Panc1 (cell line): ENCODE measurements around the gene CES1. TPM values are rescaled to one million over a fixed set of nuclear protein-coding genes. Genes with fewer than 3 reads are reported as not detected.

Experiments used
- ATAC-seq: fragments of 200-7000 bp; cut with Tn5 transposase; 2 replicates; pipeline ENCODE4 v1.9.1; 2020; ENCODE audit warnings: mild to moderate bottlenecking, moderate library complexity
- BruUV-seq: library from RNA; stranded (reverse); fragments of 400-500 nt; replicated peaks from 2 replicates; lab custom pipeline; 2021; lab: Mats Ljungman, UMichigan
- CTCF ChIA-PET: fragments of 300-600 bp; sonication (Branson Sonifier 250); formaldehyde crosslinking; loops from one replicate; lab custom pipeline; 2022; ENCODE audit warnings: antibody characterized with exemption; lab: Charles Lee
- POLR2A ChIA-PET: fragments of 300-600 bp; sonication (Branson Sonifier 250); formaldehyde crosslinking; loops from one replicate; lab custom pipeline; 2022; ENCODE audit warnings: antibody characterized with exemption; lab: Charles Lee
- DNase-seq: peaks from one replicate; pipeline ENCODE4 v3.0.0-alpha.2; 2010; ENCODE audit warnings: low read depth, low spot score
- H3K27ac ChIP-seq: 2 replicates; pipeline ENCODE4 v1.5.1; 2011; ENCODE audit warnings: mild to moderate bottlenecking, low read length, inconsistent platforms
- H3K27me3 ChIP-seq: fragments of 200-500 bp; sonication (Bioruptor generic); 2 replicates; pipeline ENCODE4 v1.6.0; 2014; ENCODE audit warnings: low read length, inconsistent platforms; ENCODE audit not compliant: control insufficient read depth, insufficient read depth
- H3K36me3 ChIP-seq: fragments of 200-500 bp; sonication (Bioruptor generic); 2 replicates; pipeline ENCODE4 v1.5.1; 2014; ENCODE audit warnings: inconsistent platforms, mild to moderate bottlenecking, low read length, moderate library complexity; ENCODE audit not compliant: control insufficient read depth, insufficient read depth
- H3K4me1 ChIP-seq: 2 replicates; pipeline ENCODE4 v1.5.1; 2011; ENCODE audit warnings: inconsistent platforms, mild to moderate bottlenecking, low read length, moderate library complexity; ENCODE audit not compliant: control insufficient read depth, insufficient read depth
- H3K4me3 ChIP-seq, 2 experiments: 2 replicates each; pipeline ENCODE4 v1.5.1; 2011 to 2012; ENCODE audit warnings: low read depth in 2 of 2, low read length in 2 of 2, mild to moderate bottlenecking in 2 of 2, inconsistent platforms in 1 of 2, moderate library complexity in 1 of 2
- H3K9me3 ChIP-seq: fragments of 200-500 bp; sonication (Bioruptor generic); 2 replicates; pipeline ENCODE4 v1.5.1; 2014; ENCODE audit warnings: low read depth, mild to moderate bottlenecking, inconsistent platforms, low read length, moderate library complexity; ENCODE audit not compliant: control insufficient read depth, insufficient read depth
- CTCF ChIP-seq: fragments of 450-650 bp; IDR thresholded peaks from 2 replicates; pipeline ENCODE4 v1.5.1; 2017; ENCODE audit warnings: mild to moderate bottlenecking
- POLR2AphosphoS5 ChIP-seq: IDR thresholded peaks from 2 replicates; pipeline ENCODE4 v1.6.1; 2012; ENCODE audit warnings: mild to moderate bottlenecking, low read depth, low read length, moderate library complexity
- REST ChIP-seq, 2 experiments: IDR thresholded peaks; 2 replicates each; pipeline ENCODE4 v1.6.1; 2011 to 2012; ENCODE audit warnings: low read depth in 2 of 2, control low read depth in 1 of 2, low read length in 1 of 2, mild to moderate bottlenecking in 1 of 2, moderate library complexity in 1 of 2; ENCODE audit not compliant: insufficient read depth in 1 of 2
- SIN3A ChIP-seq: IDR thresholded peaks from 2 replicates; pipeline ENCODE4 v1.6.1; 2012; ENCODE audit warnings: low read depth, mild to moderate bottlenecking, low read length, moderate library complexity, borderline replicate concordance; ENCODE audit not compliant: insufficient read depth
- TCF7L2 ChIP-seq: IDR thresholded peaks from 2 replicates; pipeline ENCODE4 v1.6.1; 2011; ENCODE audit warnings: mild to moderate bottlenecking, low read depth, low read length, inconsistent platforms
- in situ Hi-C: cut with HindIII; loops from 2 replicates; pipeline ENCODE4 v1.10.0; 2016; ENCODE audit warnings: low sequenced_read_pairs, low pct_unique_long_range_greater_than_20kb
- intact Hi-C: fragments of 100-400 bp; cut with micrococcal nuclease; formaldehyde crosslinking; loops from one replicate; pipeline ENCODE4 v1.10.0; 2022; ENCODE audit not compliant: unreplicated experiment
- total RNA-seq: library from RNA; stranded (reverse); gene quantifications from one replicate; pipeline ENCODE4 v1.2.1, GENCODE V29; 2021; ENCODE audit not compliant: unreplicated experiment

CES1 gene
- total RNA-seq, 1 experiment from 2014 or later: 27.5 TPM

- CTCF ChIA-PET: no interaction called here
- in situ Hi-C loops: loop anchor here (25.0 kb wide), 1 partner anchor 131 kb away; no protein-coding TSS in a partner anchor
These were observed 10.2 kb upstream of the CES1 start for GRCh38 chr16:55843105-55843395.

GRCh38 chr16:55842369-55843104 is 9.6 kb upstream of the CES1 start:
- Histone ChIP-seq H3K27me3 (no peaks in the 10 kb centered on the region), H3K36me3 (no peaks in the 10 kb centered on the region), H3K9me3 (no peaks in the 10 kb centered on the region), H3K27ac (no peak overlapping the region), H3K4me1 (no peaks in the 10 kb centered on the region), H3K4me3 (no peak overlapping the region)
- CTCF ChIA-PET: interaction anchor here (0.8 kb wide), 1 partner anchor 377 kb away, joined by 3 read pairs; no protein-coding TSS in a partner anchor
- ATAC-seq (peak; percentile 85), DNase-seq (peak; percentile 17)
- intact Hi-C loops (loop anchor here (1.0 kb wide), 1 partner anchor 130 kb away; no protein-coding TSS in a partner anchor), in situ Hi-C loops (loop anchor here (25.0 kb wide), 1 partner anchor 130 kb away; no protein-coding TSS in a partner anchor)
- POLR2A ChIA-PET: interaction anchor here (0.6 kb wide), 1 partner anchor 100 kb away, joined by 3 read pairs; no protein-coding TSS in a partner anchor
- BruUV-seq: no TSS peak
- TF ChIP-seq CTCF (peak; percentile 77), TCF7L2 (no peak), SIN3A (no peak), POLR2AphosphoS5 (no peak)

More at GRCh38 chr16:55843105-55843395, 10.2 kb upstream of the CES1 start:
- Histone ChIP-seq H3K36me3 (no peaks in the 10 kb centered on the region), H3K4me3 (no peak overlapping the region), H3K27me3 (no peaks in the 10 kb centered on the region), H3K9me3 (no peaks in the 10 kb centered on the region), H3K27ac (no peak overlapping the region), H3K4me1 (no peaks in the 10 kb centered on the region)
- POLR2A ChIA-PET: no interaction called here
- no TSS peak for BruUV-seq
- no peak for ATAC-seq
- intact Hi-C loops: loop anchor here (1.0 kb wide), 1 partner anchor 131 kb away; no protein-coding TSS in a partner anchor
- DNase-seq: no peak
- TF ChIP-seq SIN3A (no peak), POLR2AphosphoS5 (no peak), CTCF (peak; percentile 44), TCF7L2 (no peak), REST (IDR thresholded peaks at IDR 0.05; ENCODE audit: insufficient read depth in 1 of 2, low read depth in 2 of 2, low read length in 1 of 2) (no peak)
